ENCODE data around the gene GLRA3. TPM values are rescaled to one million over a fixed set of nuclear protein-coding genes. Genes with fewer than 3 reads are reported as not detected.
"Not testable (repeated sequence)": the region's sequence is repeated elsewhere in the genome, so short reads cannot be mapped to it uniquely, and the experiment has no call there.

Gene GLRA3
- total RNA-seq, 1 donor = not detected

DNA sequence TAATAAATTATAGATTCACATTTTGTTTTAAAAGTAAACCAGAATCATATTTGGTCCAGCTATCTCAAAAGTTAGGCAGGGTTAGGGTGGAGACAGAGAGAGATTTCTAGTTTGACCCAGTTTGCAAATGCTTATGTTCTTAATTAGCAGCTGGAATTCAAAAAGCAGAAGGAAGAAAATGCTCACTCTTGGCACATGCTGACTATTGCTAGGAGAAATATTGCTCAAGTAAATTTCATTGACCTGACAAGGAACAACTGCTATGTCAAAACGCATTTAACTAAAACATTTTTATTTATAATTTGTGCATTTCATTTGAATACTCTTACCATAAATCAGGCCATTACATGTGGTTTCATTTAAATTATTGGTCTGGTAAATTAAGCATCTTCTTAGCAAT, 131.8 kb downstream of the GLRA3 start:
- no peak for TF ChIP-seq CTCF (IDR thresholded peaks at IDR 0.05; ENCODE audit: extremely low read depth, low read depth, low read length)
- DNase-seq (ENCODE audit: insufficient read length, low spot score, missing footprints) = no peak
- H2AFZ ChIP-seq (ENCODE audit: low read length) = no peak overlapping the region

DNA sequence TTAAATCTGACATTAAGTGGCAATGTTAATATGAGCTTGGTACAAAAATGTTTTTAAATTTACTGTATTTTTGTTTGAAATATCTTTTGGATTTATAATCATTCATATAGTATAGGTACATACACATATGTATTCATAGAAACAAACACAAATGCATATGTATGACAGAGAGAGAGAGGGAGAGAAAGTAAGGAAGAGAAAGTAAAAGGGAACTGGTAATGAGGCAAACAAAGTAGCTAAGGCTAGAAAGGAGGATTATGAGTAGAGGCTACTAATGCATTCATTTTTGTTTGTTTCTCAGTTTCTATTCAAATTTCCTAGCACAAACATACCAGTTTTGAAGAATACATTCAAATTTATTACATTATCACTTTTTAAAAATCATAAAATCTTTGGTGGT, 132.4 kb downstream of the GLRA3 start:
- Histone ChIP-seq H3K4me2 (ENCODE audit: insufficient read depth, low read length) (no peak overlapping the region), H3K27ac (ENCODE audit: low read depth, low read length) (no peak overlapping the region), H3K4me3 (ENCODE audit: insufficient read depth, low read length) (no peak overlapping the region), H3K36me3 (ENCODE audit: insufficient read depth, low read length) (no peaks in the 10 kb centered on the region), H3K9me3 (ENCODE audit: low read depth, low read length) (no peaks in the 10 kb centered on the region), H3K4me1 (ENCODE audit: insufficient read depth, low read length) (no peaks in the 10 kb centered on the region), H3K27me3 (ENCODE audit: insufficient read depth, low read length) (no peaks in the 10 kb centered on the region), H4K20me1 (ENCODE audit: insufficient read depth, low read length) (no peaks in the 10 kb centered on the region), H2AFZ (ENCODE audit: low read length) (no peak overlapping the region), H3K79me2 (ENCODE audit: insufficient read depth, low read length) (no peaks in the 10 kb centered on the region)
- DNase-seq (ENCODE audit: insufficient read length, low spot score, missing footprints) = no peak
- TF ChIP-seq CTCF (IDR thresholded peaks at IDR 0.05; ENCODE audit: extremely low read depth, low read depth, low read length) = no peak

More for the DNA sequence above, 131.8 kb downstream of the GLRA3 start:
- H3K4me2 ChIP-seq (ENCODE audit: insufficient read depth, low read length) = no peak overlapping the region
- H3K4me3 ChIP-seq (ENCODE audit: insufficient read depth, low read length) = no peak overlapping the region
- H3K79me2 ChIP-seq (ENCODE audit: insufficient read depth, low read length) = no peaks in the 10 kb centered on the region
- no peaks in the 10 kb centered on the region for H3K9me3 ChIP-seq (ENCODE audit: low read depth, low read length)
- no peaks in the 10 kb centered on the region for H3K27me3 ChIP-seq (ENCODE audit: insufficient read depth, low read length)
- no peaks in the 10 kb centered on the region for H4K20me1 ChIP-seq (ENCODE audit: insufficient read depth, low read length)
- H3K27ac ChIP-seq (ENCODE audit: low read depth, low read length) = no peak overlapping the region
- H3K36me3 ChIP-seq (ENCODE audit: insufficient read depth, low read length) = no peaks in the 10 kb centered on the region
- no peaks in the 10 kb centered on the region for H3K4me1 ChIP-seq (ENCODE audit: insufficient read depth, low read length)

DNA sequence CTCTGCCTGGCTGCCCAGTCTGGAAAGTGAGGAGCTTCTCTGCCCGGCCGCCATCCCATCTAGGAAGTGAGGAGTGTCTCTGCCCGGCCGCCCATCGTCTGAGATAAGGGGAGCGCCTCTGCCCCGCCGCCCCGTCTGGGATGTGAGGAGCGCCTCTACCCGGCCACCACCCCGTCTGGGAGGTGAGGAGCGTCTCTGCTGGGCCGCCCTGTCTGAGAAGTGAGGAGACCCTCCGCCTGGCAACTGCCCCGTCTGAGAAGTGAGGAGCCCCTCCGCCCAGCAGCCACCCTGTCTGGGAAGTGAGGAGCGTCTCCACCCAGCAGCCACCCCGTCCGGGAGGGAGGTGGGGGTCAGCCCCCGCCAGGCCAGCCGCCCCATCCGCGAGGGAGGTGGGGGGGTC, 137.2 kb downstream of the GLRA3 start:
- H3K4me1 ChIP-seq (ENCODE audit: insufficient read depth, low read length); H3K36me3 ChIP-seq (ENCODE audit: insufficient read depth, low read length); H3K27me3 ChIP-seq (ENCODE audit: insufficient read depth, low read length): not testable (repeated sequence)

GRCh38 chr4:174690665-174691064, 138.4 kb downstream of the GLRA3 start:
- peaks cover 2% of the 10 kb centered on the region for H3K9me3 ChIP-seq (ENCODE audit: low read depth, low read length)
- H3K27me3 ChIP-seq (ENCODE audit: insufficient read depth, low read length) = no peaks in the 10 kb centered on the region
- no peak overlapping the region for H3K4me2 ChIP-seq (ENCODE audit: insufficient read depth, low read length)
- no peak overlapping the region for H2AFZ ChIP-seq (ENCODE audit: low read length)
- DNase-seq (ENCODE audit: insufficient read length, low spot score, missing footprints) = no peak
- no peak overlapping the region for H3K27ac ChIP-seq (ENCODE audit: low read depth, low read length)
- TF ChIP-seq CTCF (IDR thresholded peaks at IDR 0.05; ENCODE audit: extremely low read depth, low read depth, low read length) = no peak
- H3K79me2 ChIP-seq (ENCODE audit: insufficient read depth, low read length) = no peaks in the 10 kb centered on the region
- H3K36me3 ChIP-seq (ENCODE audit: insufficient read depth, low read length) = no peaks in the 10 kb centered on the region
- no peaks in the 10 kb centered on the region for H4K20me1 ChIP-seq (ENCODE audit: insufficient read depth, low read length)
- H3K4me3 ChIP-seq (ENCODE audit: insufficient read depth, low read length) = no peak overlapping the region
- H3K4me1 ChIP-seq (ENCODE audit: insufficient read depth, low read length) = no peaks in the 10 kb centered on the region

More for the DNA sequence above, 137.2 kb downstream of the GLRA3 start:
- not testable (repeated sequence) for H2AFZ ChIP-seq (ENCODE audit: low read length); DNase-seq (ENCODE audit: insufficient read length, low spot score, missing footprints); H4K20me1 ChIP-seq (ENCODE audit: insufficient read depth, low read length); H3K4me2 ChIP-seq (ENCODE audit: insufficient read depth, low read length); H3K27ac ChIP-seq (ENCODE audit: low read depth, low read length); H3K9me3 ChIP-seq (ENCODE audit: low read depth, low read length); H3K4me3 ChIP-seq (ENCODE audit: insufficient read depth, low read length); H3K79me2 ChIP-seq (ENCODE audit: insufficient read depth, low read length)
